GM19463 (cell line): ENCODE results near the gene MAST3.

Source experiments
- ATAC-seq: cut with Tn5 transposase; IDR thresholded peaks from one replicate; pipeline ENCODE4 v1.9.1; 2021; ENCODE audit warnings: mild to moderate bottlenecking, moderate library complexity; ENCODE audit not compliant: unreplicated experiment

MAST3 gene

DNA sequence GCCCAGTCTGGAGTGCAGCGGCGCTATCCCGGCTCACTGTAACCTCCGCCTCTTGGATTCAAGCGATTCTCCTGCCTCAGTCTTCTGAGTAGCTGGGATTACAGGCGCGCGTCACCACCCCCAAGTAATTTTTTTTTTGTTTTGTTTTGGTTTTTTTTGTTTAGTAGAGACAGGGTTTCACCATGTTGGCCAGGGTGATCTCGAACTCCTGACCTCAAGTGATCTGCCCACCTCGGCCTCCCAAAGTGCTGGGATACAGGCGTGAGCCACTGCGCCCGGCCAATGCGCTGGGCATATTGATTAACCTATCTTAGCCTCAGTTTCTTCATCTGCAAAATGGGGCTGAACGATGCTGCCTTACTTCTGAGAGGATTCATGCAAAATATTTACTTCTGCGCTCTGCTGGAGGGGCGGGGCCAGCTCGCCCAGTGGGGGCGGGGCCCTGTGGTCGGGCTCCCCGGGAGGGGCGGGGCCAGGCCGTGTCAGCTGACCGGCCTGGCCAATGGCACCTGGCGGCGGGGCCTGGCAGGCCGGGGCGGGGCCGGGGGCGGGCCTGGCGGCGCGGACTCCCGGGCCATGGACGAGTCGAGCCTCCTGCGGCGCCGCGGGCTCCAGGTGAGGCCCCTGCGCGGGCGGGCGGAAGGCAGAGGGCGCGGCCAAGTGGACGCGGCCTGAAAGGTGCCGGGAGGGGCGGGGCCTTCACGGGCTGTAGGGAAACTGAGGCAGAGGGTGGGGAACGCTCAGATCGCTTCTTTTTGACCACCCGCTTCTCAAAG is at the start of gene MAST3:
TSS of gene MAST3 (plus strand) at position 562 of the 776 bp plus-strand sequence. CDS start at position 577, 15 bp downstream.
- peak; percentile 64 for ATAC-seq

DNA sequence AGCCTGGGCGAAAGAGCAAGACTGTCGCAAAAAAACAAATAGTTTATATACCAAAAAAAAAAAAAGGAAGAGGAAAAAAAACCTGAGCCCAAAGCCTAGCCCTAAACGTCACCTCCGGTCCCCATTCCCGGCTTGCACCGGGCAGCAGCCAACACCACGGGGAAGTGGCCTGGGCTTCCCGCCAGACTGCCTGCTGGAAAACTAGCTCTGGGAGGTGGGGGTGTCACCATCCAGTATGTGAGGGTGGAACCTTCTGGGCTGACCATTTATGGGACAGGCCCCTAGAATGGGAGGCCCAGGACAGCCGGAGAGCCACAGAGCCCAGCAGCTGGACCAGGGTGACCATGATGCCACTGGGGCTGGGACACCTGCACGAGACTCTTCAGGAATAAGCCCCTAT is 48.2 kb upstream of the MAST3 start:
- no peak for ATAC-seq

DNA sequence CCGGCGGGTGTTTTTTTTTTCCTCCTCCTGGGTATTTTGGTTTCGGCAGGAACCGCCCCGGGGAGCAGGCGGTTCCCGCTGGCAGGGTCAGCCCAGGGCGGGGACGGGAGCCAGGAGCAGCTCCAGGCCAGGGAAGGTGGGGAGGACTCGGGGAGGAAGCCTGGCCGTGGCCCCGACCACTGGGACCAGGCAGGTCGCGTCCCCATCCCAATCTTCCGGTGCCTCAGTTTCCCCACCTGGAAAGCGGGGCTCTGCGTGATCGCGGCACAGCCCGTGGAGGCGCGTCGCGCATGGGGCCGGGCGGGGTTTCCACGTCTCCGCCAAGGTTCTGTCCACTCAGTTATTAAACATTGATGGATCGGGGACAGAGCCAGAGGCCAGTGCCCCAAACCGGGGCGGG is 45.7 kb upstream of the MAST3 start:
- no peak for ATAC-seq

DNA sequence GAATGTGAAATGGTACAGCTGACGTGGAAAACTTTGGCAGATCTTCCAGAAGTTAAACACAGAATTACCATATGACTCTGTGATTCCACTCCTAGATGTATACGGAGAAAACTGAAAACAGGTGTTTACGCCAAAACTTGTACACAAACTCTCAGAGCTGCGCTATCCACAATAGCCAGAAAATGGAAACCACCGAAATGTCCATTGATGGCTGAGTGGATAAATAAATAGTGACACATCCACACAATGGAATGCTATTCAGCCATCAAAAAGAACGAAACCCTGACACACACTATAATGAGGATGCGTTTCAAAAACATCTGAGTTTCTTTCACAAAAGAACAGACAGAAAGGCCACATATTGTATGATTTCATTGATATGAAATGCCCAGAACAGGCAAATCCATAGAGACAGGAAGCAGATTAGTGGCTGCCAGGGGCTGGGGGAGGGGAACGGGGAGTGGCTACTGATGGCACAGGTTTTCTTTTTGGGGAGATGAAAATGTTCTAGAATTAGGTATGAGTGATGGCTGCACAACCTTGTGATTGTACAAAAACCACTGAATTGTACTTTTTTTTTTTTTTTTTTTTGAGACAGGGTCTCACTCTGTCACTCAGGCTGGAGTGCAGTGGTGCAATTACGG is 43.9 kb upstream of the MAST3 start:
- no peak for ATAC-seq

DNA sequence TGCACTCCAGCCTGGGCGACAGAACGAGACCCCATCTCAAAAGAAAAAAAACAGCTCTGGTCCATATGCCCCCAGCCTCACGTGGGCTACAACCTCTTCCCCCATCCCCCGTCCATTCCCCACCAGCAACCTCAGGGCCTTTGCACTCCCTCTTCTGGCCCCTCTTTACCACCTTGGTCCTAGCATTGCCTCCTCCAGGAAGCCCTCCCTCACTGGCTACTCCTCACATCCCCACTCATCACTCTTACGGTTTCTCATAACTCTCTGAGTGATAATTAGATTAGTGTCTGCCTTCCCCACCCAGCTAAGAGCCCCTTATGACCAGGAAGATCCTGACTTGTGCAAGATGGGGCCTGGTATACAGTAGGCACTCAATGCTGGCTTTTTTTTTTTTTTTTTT is 41.6 kb upstream of the MAST3 start:
- no peak for ATAC-seq

DNA sequence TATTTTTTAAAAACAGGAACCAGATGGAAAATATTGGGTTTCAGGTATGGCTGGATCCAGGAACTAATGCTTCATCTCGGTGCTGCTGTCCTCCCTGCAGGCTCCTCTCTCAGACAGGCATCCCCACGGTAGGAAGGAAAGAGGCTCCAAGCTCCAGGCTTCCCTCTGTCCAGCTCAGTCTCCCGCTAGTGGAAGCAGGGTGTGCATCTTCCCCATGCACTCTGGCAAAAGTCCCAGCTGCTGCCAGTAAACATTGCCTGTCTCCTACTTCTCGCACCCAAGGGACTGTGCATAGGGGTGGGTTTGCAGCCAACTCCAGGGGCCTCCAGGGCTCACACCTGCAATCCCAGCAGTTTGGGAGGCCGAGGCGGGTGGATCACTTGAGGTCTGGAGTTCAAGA is 40.0 kb upstream of the MAST3 start:
- no peak for ATAC-seq

DNA sequence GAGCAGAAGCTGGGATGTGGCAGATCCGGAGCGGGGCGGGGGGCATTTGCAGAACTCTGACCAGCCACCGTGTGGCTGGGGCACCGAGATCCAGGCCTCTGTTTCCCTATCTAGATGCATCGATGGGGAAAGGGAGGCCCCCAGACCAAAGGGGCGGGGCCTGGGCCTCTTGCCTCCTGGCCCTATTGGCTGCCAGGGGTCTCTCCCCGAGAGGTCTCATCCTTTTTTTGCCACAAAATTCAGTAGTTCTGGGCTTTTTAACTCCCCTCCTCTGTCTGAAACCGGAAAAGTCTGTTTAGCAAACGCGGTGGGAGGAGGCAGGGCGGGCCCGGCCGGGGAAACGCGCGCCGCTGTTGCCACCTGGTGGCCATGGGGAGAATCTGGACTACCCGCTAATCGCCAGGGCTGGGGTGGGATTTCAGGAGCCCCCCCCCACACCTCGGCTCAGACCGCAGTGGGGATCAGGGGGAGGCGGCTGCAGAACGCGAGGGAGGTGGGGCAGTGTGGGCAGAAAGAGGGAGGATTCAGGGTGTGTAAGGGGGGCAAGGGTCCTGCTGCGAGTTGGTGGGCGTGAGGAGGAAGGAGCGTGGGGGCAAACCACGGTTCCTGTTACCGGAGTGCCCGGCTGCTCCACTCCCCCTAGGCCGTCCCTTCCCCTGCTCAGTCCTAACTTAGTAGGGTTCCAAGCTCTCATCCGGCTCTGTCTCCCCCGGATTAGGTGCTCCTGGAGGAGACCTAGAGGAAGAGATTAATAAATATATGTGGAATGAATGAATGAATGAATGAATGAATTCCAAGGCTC is 39.2 kb upstream of the MAST3 start:
- no peak for ATAC-seq

DNA sequence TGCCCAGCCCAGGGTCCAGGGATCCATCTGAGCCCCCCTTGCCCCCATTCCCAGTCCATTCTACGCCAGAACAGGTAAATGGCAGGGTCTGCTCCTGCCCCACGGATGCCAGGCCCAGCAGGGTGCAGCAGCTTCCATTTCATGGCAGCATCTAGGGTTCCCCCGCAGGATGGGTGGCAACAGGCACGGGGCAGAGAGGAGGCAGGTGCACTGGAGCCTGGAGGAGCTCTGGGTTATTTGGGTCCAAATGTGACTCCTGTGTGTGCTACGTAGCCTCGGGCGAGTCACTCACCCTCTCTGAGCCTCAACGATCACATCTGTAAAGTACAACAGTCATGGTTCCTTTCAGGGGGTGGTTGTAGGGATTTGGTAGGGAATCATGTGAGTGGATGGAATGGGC is 38.3 kb upstream of the MAST3 start:
- ATAC-seq: no peak

DNA sequence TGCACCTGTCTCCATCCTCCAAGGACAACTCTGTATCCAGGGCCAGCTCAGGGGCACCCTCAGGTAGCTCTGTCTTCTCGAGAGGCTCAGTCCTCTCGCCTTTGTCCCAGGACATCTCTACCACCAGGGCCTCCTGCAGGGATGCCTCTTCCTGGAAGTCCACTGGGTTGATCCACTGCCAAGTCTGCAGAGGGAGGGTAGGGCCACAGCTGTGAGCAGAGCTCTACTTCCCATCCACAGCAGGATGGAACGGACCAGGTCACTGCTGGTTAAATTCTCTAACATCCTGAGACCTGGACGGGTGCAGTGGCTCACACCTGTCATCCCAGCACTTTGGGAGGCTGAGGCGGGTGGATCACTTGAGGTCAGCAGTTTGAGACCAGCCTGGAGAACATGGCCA is 37.7 kb upstream of the MAST3 start:
- ATAC-seq: no peak

DNA sequence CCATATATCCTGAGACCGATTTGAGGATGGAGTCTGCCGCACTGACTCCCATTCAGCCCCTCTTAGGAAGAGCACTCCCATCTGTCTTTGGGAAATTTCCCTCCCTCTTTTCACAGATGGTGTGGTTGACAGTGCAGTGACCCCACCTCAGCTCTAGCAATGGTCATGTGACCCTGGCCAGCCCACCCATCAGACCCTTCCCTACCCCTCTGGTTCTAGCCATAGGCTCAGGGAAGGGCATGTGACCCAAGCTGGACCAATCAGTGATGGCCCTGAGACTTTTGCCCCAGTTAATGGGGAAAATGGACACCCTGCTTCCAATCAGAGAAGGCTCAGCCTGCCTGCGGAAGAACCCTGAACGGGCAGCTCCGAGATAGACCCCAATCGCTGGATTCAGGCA is 37.1 kb upstream of the MAST3 start:
- no peak for ATAC-seq

DNA sequence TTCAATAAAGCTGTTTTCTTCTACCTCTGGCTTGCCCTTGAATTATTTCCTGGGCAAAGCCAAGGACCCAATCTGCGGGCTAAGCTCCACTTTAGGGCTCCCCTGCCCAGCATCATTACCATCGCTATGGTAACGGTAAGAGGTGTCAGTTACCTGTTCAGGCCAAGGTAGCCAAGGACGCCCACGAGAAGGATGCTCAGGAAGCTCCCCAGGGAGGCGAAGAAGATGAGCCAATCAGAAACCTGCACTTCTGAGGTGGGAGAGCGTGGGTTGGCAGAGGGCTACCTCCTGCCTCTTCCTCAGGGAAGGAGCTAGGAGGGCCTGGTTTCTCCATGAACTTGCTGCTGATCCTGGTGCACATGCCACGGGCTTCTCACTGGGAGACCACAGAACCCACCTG is 35.5 kb upstream of the MAST3 start:
- no peak for ATAC-seq

DNA sequence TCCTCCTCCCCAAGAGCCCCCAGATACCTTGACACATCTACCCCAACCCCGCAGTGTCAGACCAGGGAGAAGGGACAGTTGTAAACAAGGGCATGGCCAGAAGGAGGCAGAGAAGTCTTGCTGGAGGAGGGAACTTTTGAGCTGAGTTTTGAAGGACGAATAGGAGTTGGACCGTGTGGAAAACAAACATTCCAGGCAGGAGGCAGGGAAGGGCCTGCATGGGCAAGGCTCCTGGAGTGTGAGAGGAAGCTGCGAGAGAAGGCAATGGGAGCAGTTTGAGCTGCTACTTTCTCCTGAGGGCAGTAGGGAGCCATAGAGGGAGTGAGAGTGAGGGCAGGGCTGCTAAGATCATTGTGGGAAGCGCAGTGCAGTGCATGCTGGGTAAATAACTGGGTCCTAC is 34.1 kb upstream of the MAST3 start:
- no peak for ATAC-seq

DNA sequence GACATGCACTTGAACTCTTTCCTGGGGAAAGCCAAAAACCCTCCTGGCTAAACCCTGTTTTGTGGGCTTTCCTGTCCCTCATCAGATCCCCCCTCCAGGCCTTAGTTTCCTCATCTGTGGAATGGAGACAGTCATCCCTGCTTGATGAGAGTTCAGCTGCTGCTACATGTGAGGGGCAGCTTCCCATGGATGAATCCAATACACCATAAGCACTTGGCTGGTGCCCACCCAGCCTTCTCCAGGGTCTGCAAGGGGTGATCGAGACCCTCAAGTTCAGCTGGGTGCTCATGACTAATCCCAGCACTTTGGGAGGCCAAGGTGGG is 32.4 kb upstream of the MAST3 start:
- ATAC-seq: no peak

DNA sequence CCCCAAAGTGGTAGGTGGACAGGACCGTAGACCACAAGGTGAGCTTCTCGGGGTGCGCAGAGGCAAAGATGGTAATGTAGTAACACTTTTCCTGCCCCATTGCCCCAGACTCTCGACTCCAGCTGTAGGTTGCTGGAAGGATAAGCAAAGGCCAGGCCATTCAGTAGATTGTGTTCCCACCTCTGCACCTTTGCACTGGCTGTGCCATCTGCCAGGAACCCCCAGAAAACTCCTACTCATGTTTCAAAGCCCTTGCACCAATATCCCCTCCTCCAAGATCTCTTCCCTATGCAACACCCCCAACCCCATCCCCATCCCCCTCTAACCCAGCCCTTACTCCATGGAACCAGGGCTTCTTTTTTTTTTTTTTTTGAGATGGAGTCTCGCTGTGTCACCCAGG is 29.2 kb upstream of the MAST3 start:
- no peak for ATAC-seq

DNA sequence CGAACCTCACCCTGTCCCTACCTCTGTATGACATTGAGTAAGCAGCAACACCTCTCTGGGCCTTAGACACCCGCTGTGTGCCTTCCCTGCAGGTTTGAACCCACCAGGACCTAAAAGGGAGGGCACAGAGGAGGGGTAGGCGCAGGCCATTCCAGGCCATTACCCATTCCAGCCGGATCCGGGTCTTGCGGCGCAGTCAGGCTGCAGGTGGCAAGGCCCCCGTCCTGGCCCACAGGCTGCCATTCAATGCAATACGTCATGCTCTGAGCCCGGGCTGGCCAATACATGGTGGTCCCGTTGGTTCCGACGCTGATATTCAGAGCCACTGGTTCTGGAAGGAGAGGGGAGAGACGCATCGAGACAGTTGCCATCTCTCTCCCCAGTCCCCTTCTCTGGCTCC is 28.2 kb upstream of the MAST3 start:
- no peak for ATAC-seq

DNA sequence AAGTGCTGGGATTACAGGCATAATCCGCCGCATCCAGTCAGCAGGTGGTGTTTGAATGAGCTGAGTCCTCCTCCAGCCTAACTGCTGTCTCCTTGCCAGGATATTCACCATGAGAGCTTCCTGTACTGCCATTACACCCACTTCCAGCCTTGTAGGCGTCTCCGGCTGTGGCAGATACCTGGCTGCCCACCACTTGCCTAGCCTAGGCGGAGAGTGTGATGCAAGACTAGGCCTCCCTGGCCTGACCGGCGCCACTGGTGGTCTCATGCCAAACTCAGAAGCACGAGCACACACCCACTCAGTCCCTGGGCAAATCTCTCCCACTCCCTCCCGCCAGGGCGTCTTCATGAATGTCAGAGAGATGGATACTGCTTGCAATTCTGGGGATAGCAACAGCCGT is 27.4 kb upstream of the MAST3 start:
- ATAC-seq: no peak

DNA sequence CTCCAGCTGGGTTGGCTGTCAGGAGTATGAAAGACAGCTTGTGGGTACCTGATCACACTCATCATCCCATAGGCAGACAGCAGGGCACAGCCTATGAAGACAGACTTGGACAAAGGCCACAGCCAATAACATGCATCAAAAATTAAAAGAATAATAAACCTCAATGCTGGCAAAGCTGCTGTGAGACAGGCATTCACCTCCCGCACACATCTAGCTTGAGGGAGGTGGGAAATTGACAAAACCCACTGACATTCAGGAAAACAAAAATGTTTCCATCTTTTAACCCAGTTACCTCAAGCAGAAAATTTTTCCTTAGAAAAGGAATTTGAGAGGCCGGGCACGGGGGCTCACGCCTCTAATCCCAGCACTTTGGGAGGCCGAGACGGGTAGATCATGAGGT is 25.2 kb upstream of the MAST3 start:
- no peak for ATAC-seq

DNA sequence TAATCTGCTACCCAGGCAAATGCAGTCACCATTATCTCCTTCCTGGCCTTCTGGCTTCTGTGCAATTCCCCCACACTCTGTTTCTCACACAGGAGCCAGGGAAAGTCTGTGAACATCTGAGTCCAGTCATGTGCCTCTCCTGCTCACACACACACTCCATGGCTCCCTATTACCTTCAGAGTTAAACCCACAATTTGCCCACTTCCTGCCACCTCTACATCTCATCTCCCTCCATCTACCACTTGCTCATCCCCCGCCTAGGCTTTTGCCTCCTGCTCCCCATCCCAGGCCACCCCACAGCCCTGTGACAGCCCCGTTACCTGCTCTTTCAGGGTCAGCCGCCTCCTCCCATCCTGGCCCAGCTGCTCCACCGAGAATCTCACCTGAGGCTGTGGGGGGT is 24.4 kb upstream of the MAST3 start:
- no peak for ATAC-seq

DNA sequence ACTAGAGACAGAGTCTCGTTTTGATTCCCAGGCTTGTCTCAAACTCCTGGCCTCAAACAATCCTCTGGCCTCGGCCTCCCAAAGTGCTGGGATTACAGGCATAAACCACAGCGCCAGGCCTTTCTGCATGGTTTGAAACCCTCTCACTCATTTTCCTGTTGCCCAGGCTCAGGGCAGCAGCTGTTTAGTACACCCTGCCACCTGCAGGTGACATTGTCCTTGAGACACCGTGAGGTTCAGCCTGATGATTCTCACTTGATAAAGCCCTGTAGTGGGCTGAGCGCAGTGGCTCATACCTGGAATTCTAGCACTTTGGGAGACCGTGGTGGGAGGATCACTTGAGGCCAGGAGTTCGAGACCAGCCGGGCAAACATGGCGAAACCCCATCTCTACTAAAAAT is 23.4 kb upstream of the MAST3 start:
- no peak for ATAC-seq

DNA sequence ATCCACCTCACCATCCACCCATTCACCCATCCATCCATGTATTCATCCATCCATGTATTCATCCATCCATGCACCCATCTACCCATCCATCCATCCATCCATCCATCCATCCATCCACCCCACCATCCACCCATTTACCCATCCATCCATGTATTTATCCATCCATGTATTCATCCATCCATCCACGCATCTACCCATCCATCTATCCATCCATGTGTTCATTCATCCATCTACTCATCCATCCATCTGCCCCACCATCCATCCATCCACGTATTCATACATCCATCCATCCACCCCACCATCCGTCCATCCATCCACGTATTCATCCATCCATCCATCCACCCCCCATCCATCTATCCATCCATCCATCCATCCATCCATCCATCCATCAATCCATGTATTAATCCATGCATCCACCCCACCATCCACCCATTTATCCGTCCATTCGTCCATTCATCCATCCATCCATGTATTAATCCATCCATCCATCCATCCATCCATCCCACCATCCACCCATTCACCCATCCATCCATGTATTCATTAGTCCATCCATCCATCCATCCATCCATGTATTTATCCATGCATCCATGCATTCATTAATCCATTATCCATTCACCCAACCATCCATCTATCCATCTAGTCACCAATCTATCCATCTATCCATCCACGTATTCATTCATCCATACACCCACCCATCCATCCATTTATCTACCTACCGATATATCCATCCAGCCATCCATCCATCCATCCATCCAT is 13.5 kb upstream of the MAST3 start:
- no peak for ATAC-seq

DNA sequence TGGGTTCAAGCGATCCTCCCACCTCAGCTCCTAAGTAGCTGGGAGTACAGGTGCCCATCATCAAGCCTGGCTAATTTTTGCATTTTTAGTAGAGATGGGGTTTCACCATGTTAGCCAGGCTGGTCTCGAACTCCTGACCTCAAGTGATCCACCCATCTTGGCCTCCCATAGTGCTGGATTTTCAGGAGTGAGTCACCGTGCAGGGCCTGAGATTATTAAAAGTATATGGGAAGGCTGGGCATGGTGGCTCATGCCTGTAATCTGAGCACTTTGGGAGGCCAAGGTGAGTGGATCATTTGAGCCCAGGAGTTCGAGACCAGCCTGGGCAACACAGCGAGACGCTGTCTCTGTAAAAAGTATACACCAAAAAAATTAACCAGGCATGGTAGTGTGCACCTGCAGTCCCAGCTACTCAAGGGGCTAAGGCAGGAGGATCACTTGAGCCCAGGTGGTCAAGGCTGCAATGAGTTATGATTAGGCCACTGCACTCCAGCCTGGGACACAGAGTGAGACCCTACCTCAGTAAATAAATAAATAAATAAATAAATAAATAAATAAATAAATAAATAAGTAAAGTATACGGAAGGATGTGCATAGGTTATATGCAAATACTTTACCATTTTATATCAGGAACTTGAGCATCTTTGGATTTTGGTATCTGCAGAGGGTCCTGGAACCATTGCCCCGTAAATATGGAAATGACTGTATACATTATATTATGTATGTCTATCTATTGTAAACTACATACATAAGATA is 11.7 kb upstream of the MAST3 start:
- ATAC-seq: no peak
